GM23248 (cell line): ENCODE measurements around the gene ADGRG1. TPM values are rescaled to one million over a fixed set of nuclear protein-coding genes. Genes with fewer than 3 reads are reported as not detected.

Source experiments
- DNase-seq: peaks from one replicate; pipeline ENCODE4 v3.0.0-alpha.2; 2015
- H2AFZ ChIP-seq: fragments of 200-600 bp; sonication (generic); 2 replicates; pipeline ENCODE4 v1.6.1; 2016; ENCODE audit warnings: antibody characterized with exemption
- H3F3A ChIP-seq: fragments of 200-600 bp; sonication (generic); 2 replicates; pipeline ENCODE4 v1.6.1; 2016; ENCODE audit warnings: mild to moderate bottlenecking, antibody characterized with exemption, mixed run types; ENCODE audit not compliant: insufficient read depth
- H3K27ac ChIP-seq: fragments of 200-600 bp; sonication (generic); 2 replicates; pipeline ENCODE4 v1.5.1; 2016; ENCODE audit warnings: mild to moderate bottlenecking
- H3K27me3 ChIP-seq: fragments of 200-600 bp; sonication (generic); replicated peaks from 2 replicates; pipeline ENCODE4 v1.6.1; 2016; ENCODE audit warnings: mild to moderate bottlenecking; ENCODE audit not compliant: insufficient read depth
- H3K36me3 ChIP-seq: fragments of 200-600 bp; sonication (generic); 2 replicates; pipeline ENCODE4 v1.6.1; 2016; ENCODE audit warnings: low read depth, mild to moderate bottlenecking
- H3K4me1 ChIP-seq: fragments of 200-600 bp; sonication (generic); 2 replicates; pipeline ENCODE4 v1.6.1; 2016; ENCODE audit warnings: mild to moderate bottlenecking; ENCODE audit not compliant: insufficient read depth
- H3K4me2 ChIP-seq: fragments of 200-600 bp; sonication (generic); one replicate; pipeline ENCODE4 v1.6.1; 2016; ENCODE audit warnings: mild to moderate bottlenecking; ENCODE audit not compliant: unreplicated experiment
- H3K4me3 ChIP-seq: fragments of 200-600 bp; sonication (generic); 2 replicates; pipeline ENCODE4 v1.5.1; 2016; ENCODE audit warnings: mild to moderate bottlenecking
- H3K79me2 ChIP-seq: fragments of 200-600 bp; sonication (generic); 2 replicates; pipeline ENCODE4 v1.6.1; 2016; ENCODE audit warnings: mild to moderate bottlenecking; ENCODE audit not compliant: insufficient read depth
- H3K9ac ChIP-seq: fragments of 200-600 bp; sonication (generic); 2 replicates; pipeline ENCODE4 v1.6.1; 2016; ENCODE audit warnings: mild to moderate bottlenecking
- H3K9me2 ChIP-seq: fragments of 200-600 bp; sonication (generic); 2 replicates; pipeline ENCODE4 v1.6.1; 2016; ENCODE audit warnings: mixed run types, mild to moderate bottlenecking, moderate library complexity; ENCODE audit not compliant: insufficient read depth
- H3K9me3 ChIP-seq: fragments of 200-600 bp; sonication (generic); one replicate; pipeline ENCODE4 v1.6.1; 2017; ENCODE audit warnings: low read depth
- H4K20me1 ChIP-seq: fragments of 200-600 bp; sonication (generic); 2 replicates; pipeline ENCODE4 v1.6.0; 2016; ENCODE audit not compliant: insufficient read depth
- EZH2 ChIP-seq: fragments of 200-600 bp; sonication (generic); IDR thresholded peaks from 2 replicates; pipeline ENCODE4 v1.6.1; 2018; ENCODE audit warnings: antibody characterized with exemption, mild to moderate bottlenecking; ENCODE audit not compliant: insufficient read depth, poor library complexity, severe bottlenecking
- EZH2phosphoT487 ChIP-seq: fragments of 200-600 bp; sonication (generic); IDR thresholded peaks from 2 replicates; pipeline ENCODE4 v1.6.1; 2018; ENCODE audit warnings: antibody characterized with exemption, moderate library complexity, mild to moderate bottlenecking, low read depth; ENCODE audit not compliant: insufficient read depth
- WGBS, 2 experiments: methylation state at CpG; one replicate each; pipeline ENCODE4 v1.1.6; 2015 to 2017; ENCODE audit warnings: low lambda C conversion rate in 2 of 2, low coverage in 1 of 2; ENCODE audit errors: missing lambda C conversion rate in 2 of 2; 5-methylcytosine and 5-hydroxymethylcytosine counted together
- in situ Hi-C: fragments of 300-500 bp; cut with MboI; formaldehyde crosslinking; loops from 2 replicates; pipeline ENCODE4 v1.15.0; 2020
- polyA plus RNA-seq: library from polyadenylated mRNA; unstranded; fragments of >200 nt; fragmentation: Nextera tagmentation; extraction: Ambion mirVana; gene quantifications from 2 replicates; pipeline ENCODE4 v1.2.1, GENCODE V29; 2016
- total RNA-seq: library from RNA; depleted of rRNA; stranded (reverse); fragments of >200 nt; shearing (Covaris generic); gene quantifications from 2 replicates; pipeline ENCODE4 v1.2.3, GENCODE V29; 2014

Gene ADGRG1
- total and polyA plus RNA-seq, 2 experiments from 2014 or later, result 0.54 to 0.58 TPM

DNA sequence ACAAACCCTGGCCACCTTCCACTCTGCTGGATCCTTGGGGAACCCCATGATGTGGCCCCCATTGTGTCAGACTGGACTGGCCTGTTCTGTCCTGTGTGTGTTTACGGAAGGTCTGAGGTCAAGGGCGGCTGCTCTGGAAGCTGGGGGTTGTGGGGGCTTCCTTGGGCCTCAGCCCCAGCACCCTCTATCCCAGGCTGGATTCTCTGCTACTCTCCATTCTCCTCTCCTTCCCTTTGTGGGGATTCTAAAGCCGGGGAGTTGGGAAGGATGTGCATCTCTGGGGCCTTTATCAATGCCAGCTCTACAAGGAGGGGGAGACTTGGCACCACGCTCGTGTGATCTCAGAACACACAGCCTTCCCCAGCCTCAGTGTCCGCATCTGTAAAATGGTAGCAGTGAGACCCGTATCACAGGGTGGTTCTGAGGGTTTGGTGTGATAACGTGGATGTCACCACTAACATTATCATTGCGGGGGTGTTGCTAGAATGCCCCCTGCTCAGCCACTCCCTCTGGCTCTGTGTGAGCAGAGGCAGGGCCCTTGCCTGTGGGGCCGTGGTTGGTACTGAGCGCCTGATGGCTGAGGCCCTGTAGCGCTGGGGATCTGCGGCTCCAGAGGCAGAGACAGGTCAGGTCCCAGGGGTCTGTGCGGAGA lies 18.1 kb downstream of the ADGRG1 start:
- H3K79me2 ChIP-seq, result no peaks in the 10 kb centered on the region
- DNase-seq, result peak; percentile 27
- 84 to 87% methylated on average over 13 to 14 of the region's 14 CpGs for WGBS, 2 experiments
- H4K20me1 ChIP-seq, result no peaks in the 10 kb centered on the region
- no peak overlapping the region for H3K27ac ChIP-seq
- no peak overlapping the region for H3K4me2 ChIP-seq
- TF ChIP-seq EZH2 (no peak), EZH2phosphoT487 (no peak)
- peaks cover 26% of the 10 kb centered on the region for H3K4me1 ChIP-seq
- H3F3A ChIP-seq, result no peaks in the 10 kb centered on the region
- H3K9ac ChIP-seq, result no peak overlapping the region
- in situ Hi-C loops, result no loop called here
- H3K36me3 ChIP-seq, result no peaks in the 10 kb centered on the region
- H3K9me2 ChIP-seq, result no peaks in the 10 kb centered on the region
- no peak overlapping the region for H2AFZ ChIP-seq
- no peaks in the 10 kb centered on the region for H3K27me3 ChIP-seq
- no peaks in the 10 kb centered on the region for H3K9me3 ChIP-seq
- no peak overlapping the region for H3K4me3 ChIP-seq

DNA sequence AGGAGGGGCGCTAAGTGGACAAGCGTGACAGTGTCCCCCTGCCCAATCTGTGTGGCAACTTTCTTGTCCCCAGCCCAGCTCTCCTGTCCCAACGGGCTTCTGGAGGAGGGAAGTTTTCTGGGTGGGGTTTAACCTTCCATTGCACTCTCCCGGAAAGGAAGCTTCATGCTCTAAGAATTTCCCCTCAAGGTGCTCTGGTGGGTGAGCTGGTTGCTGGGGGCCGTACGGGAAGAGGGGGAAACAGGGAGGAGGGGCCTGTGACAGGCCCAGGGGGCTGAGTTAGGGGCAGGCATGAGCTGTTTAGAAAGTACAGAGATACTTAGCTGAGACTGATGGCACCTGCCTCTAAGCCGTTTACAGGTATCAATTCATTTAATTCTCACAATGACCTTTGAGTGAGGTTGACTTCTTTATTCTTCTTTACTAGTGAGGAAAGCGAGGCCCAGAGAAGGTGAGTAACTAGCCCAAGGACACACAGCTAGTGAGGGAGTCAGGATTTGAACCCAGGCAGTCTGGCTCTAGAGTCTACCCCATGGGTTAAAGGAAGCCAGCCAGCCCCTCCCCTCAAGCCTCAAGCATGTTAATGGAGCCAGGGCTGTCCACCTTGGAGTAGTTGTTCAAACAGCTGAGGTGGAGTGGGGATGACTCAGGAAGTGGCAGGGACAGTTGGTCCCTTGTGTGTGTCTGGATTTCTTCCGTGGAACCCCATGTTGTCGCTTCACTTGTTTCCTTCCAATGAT lies 18.9 kb downstream of the ADGRG1 start:
- Histone ChIP-seq H3K9ac (no peak overlapping the region), H3K9me3 (no peaks in the 10 kb centered on the region), H3K79me2 (no peaks in the 10 kb centered on the region), H3K27ac (no peak overlapping the region), H3F3A (no peaks in the 10 kb centered on the region), H3K4me2 (no peak overlapping the region), H3K4me3 (no peak overlapping the region), H3K36me3 (no peaks in the 10 kb centered on the region), H3K27me3 (no peaks in the 10 kb centered on the region), H3K9me2 (no peaks in the 10 kb centered on the region), H2AFZ (no peak overlapping the region), H4K20me1 (no peaks in the 10 kb centered on the region), H3K4me1 (peaks cover 26% of the 10 kb centered on the region)
- WGBS, 2 experiments, result 51% methylated on average over 8 to 10 of the region's 10 CpGs
- peak; percentile 33 for DNase-seq
- in situ Hi-C loops, result no loop called here
- no peak for TF ChIP-seq EZH2
- TF ChIP-seq EZH2phosphoT487, result no peak

DNA sequence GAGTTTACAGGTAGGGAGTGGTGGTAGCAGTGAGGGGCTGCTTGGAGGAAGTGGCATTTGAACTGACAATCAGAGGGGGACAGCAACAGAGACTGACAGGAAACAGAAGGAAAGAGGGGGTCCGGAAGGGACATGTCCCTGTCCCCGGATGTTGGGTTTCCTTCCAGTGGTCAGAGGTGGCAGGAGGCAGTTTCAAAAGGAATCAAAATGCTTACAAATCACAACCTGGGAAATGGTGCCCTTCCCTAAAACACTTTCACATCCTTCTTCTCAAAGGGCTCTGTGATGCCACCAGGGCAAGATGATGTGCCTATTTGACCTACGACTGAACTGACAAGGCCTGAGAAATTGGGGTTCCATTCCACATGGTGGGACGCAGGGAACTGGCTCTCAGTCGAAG lies 19.7 kb downstream of the ADGRG1 start:
- DNase-seq, result no peak
- Histone ChIP-seq H2AFZ (no peak overlapping the region), H3F3A (no peaks in the 10 kb centered on the region), H3K9me3 (no peaks in the 10 kb centered on the region), H3K79me2 (no peaks in the 10 kb centered on the region), H4K20me1 (no peaks in the 10 kb centered on the region), H3K4me2 (no peak overlapping the region), H3K27ac (no peak overlapping the region), H3K36me3 (no peaks in the 10 kb centered on the region), H3K27me3 (no peaks in the 10 kb centered on the region), H3K9ac (no peak overlapping the region), H3K9me2 (no peaks in the 10 kb centered on the region), H3K4me1 (peaks cover 21% of the 10 kb centered on the region), H3K4me3 (no peak overlapping the region)
- in situ Hi-C loops, result no loop called here
- WGBS, 2 experiments, result 95 to 99% methylated on average over 5 of the region's 5 CpGs
- TF ChIP-seq EZH2phosphoT487 (no peak), EZH2 (no peak)

DNA sequence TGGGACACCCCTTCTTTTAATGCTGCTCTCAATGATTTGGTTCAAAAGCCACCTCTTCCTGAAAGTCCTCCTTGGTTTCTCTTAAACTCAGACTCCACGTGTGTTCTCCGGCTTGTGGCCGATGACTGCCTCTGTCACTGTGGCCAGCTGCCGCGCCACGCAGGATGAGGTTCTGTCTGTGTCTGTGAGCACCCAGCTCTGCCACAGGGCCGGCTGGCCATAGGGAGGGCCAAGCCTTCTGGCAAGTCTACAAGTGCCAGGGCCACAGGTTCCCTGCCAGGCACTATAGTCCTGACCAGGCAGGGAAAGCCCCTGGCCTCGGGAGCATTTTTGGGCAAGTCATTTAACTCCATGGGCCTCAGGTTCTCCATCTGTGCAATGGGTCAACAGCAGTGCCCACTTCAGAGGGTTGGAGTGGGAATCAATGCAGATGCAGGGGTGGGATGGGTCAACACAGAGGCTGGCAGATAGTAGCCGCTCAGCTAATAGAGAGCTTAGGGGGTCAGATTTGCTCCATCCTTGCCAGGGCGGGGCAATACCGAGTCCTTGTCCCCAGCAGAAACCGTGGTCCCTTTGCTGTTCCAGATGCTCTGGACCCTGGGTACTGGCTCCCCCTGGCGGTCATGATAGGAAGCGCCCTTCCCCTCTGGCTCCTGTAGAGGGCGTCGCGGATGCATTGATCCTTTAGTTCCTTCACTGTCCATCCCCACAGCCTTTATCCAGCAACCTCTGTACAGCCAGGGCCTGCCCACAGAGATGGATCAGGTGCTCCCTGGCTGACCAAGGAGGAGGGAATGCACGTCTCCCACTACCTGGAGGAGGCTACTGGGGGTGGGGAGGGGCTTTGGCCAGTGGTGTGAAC lies 20.4 kb downstream of the ADGRG1 start:
- no peaks in the 10 kb centered on the region for H3K9me3 ChIP-seq
- H3K27ac ChIP-seq, result no peak overlapping the region
- no peaks in the 10 kb centered on the region for H3F3A ChIP-seq
- H3K9me2 ChIP-seq, result no peaks in the 10 kb centered on the region
- in situ Hi-C loops, result no loop called here
- TF ChIP-seq EZH2phosphoT487 (no peak), EZH2 (no peak)
- peak; percentile 83 for DNase-seq
- no peak overlapping the region for H3K4me3 ChIP-seq
- H3K4me1 ChIP-seq, result peaks cover 14% of the 10 kb centered on the region
- H3K9ac ChIP-seq, result no peak overlapping the region
- no peaks in the 10 kb centered on the region for H3K27me3 ChIP-seq
- no peak overlapping the region for H3K4me2 ChIP-seq
- H2AFZ ChIP-seq, result no peak overlapping the region
- H3K79me2 ChIP-seq, result no peaks in the 10 kb centered on the region
- H4K20me1 ChIP-seq, result no peaks in the 10 kb centered on the region
- 44 to 47% methylated on average over 18 of the region's 18 CpGs for WGBS, 2 experiments
- no peaks in the 10 kb centered on the region for H3K36me3 ChIP-seq
